Right atrium auricular region (tissue), 2 donors: ENCODE measurements around the gene TEX101. TPM values are rescaled to one million over a fixed set of nuclear protein-coding genes. Genes with fewer than 3 reads are reported as not detected.

ENCODE experiments used
- DNase-seq: peaks from one replicate; pipeline ENCODE4 v3.0.0-alpha.2; 2019; ENCODE audit warnings: low spot score
- H3K27ac ChIP-seq, 2 donors: fragments of 200-600 bp; sonication (generic); 1 replicate in 1 of 2; 2 replicates in 1 of 2; pipeline ENCODE4 v1.5.1; 2016 to 2019
- H3K27me3 ChIP-seq, 2 donors: fragments of 200-600 bp; sonication (generic); one replicate each; pipeline versions ENCODE4 v1.5.1 to v1.6.0; 2017 to 2019
- H3K36me3 ChIP-seq: fragments of 200-600 bp; sonication (generic); one replicate; pipeline ENCODE4 v1.5.1; 2016
- H3K4me1 ChIP-seq, 2 donors: fragments of 200-600 bp; sonication (generic); one replicate each; pipeline versions ENCODE4 v1.5.1 to v1.6.0; 2017 to 2019
- H3K4me3 ChIP-seq, 2 donors: fragments of 200-600 bp; sonication (generic); 1 replicate in 1 of 2; 2 replicates in 1 of 2; pipeline ENCODE4 v1.5.1; 2017 to 2019; ENCODE audit warnings: mild to moderate bottlenecking in 1 of 2, moderate library complexity in 1 of 2
- H3K9me3 ChIP-seq, 2 donors: fragments of 200-600 bp; sonication (generic); one replicate each; pipeline ENCODE4 v1.5.1; 2019
- CTCF ChIP-seq, 2 donors: fragments of 200-600 bp; sonication (generic); IDR thresholded peaks; one replicate each; pipeline ENCODE4 v1.5.1; 2019; ENCODE audit warnings: antibody characterized with exemption in 2 of 2
- total RNA-seq, 2 donors: library from RNA; depleted of rRNA; stranded (reverse); fragments of >200 nt; gene quantifications; one replicate each; pipeline ENCODE4 v1.1.0, GENCODE V29; 2016

Gene TEX101
- total RNA-seq, 2 donors from 2014 or later, result not detected

DNA sequence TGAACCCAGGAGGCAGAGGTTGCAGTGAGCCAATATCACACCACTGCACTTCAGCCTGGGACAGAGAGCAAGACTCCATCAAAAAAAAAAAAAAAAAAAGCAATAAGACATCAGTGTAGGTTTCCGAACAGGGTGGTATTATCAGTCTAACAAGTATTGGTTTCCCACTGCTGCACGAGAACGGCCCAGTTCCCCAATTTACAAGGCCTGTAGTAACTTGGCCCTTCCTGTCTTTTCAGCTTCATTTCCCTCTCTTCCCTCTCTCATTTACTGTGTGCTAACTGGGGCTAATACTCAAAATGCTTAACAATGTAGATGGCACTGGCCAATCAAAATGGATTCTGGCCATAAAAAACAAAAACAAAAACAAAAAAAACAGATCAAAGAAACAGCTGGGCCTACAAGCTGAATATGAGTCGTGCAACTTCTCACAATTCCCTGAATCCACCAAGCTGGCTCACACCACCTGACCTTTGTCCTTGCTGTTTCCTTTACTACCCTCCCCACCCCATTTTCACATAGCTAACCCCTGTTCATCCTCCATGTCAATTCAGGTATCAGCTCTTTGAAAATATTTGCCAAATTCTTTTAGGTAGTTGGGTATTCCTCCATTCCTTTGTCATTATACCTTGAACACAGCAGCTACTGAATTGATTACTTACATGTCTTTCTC lies 2.4 kb downstream of the TEX101 start:
- Histone ChIP-seq H3K4me3 (no peak overlapping the region), H3K27ac (no peak overlapping the region), H3K4me1 (no peaks in the 10 kb centered on the region), H3K27me3 (no peaks in the 10 kb centered on the region), H3K9me3 (no peaks in the 10 kb centered on the region), H3K36me3 (no peaks in the 10 kb centered on the region)
- no peak for DNase-seq
- TF ChIP-seq CTCF (IDR thresholded peaks at IDR 0.05), result no peak

DNA sequence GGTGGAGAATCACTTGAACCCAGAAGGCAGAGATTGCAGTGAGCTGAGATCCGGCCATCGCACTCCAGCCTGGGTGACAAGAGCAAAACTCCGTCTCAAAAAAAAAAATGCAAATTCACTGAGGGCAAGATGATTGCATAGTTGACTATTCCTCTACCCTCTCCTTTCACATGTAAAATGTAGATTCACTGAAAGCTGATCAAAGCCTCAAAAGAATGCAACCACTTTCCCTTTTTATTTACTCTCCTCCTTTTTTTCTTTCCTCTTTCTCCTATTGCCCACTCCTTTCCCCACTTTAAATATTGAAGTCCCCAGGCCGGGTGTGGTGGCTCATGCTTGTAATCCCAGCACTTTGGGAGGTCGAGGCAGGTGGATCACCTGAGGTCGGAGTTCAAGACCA lies 6.3 kb downstream of the TEX101 start:
- Histone ChIP-seq H3K27ac (no peak overlapping the region), H3K9me3 (no peaks in the 10 kb centered on the region), H3K36me3 (no peaks in the 10 kb centered on the region), H3K4me3 (no peak overlapping the region), H3K4me1 (no peaks in the 10 kb centered on the region), H3K27me3 (no peaks in the 10 kb centered on the region)
- no peak for DNase-seq
- TF ChIP-seq CTCF (IDR thresholded peaks at IDR 0.05), result no peak

DNA sequence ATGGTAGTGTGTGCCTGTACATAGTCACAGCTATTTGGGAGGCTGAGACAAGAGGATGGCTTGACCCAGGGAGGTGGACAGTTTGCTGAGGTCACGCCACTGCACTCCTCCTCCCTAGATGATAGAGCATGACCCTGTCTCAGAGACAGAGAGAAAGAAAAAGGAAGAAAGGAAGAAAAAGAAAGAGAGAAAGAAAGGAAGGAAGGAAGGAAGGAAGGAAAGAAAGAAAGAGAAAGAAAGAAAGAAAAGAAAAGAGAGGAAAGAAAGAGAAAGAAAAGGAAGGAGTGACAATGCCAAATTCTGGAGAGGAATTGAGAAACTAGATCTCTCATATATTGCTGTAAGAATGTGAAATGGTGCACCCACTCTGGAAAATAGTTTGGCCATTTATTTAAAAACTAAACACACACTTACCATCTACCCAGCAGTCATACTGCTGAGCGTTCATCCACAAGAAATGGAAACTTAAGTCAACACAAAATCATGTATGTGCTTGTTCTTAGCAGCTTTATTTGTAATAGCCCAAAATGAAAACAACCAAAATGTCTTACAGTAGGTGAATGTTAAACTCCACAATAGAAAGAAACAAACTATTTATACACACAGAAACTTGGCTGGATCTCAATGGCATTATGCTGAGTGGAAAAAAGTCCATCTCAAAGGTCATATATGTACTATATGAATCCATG lies 7.5 kb downstream of the TEX101 start:
- TF ChIP-seq CTCF (IDR thresholded peaks at IDR 0.05), result no peak
- H3K36me3 ChIP-seq, result no peaks in the 10 kb centered on the region
- no peaks in the 10 kb centered on the region for H3K4me1 ChIP-seq
- H3K9me3 ChIP-seq, result no peaks in the 10 kb centered on the region
- no peak overlapping the region for H3K27ac ChIP-seq
- no peak overlapping the region for H3K4me3 ChIP-seq
- no peak for DNase-seq
- no peaks in the 10 kb centered on the region for H3K27me3 ChIP-seq

- H3K27me3 ChIP-seq, result no peaks in the 10 kb centered on the region
- no peaks in the 10 kb centered on the region for H3K36me3 ChIP-seq
- TF ChIP-seq CTCF (IDR thresholded peaks at IDR 0.05), result no peak
- no peaks in the 10 kb centered on the region for H3K4me1 ChIP-seq
- H3K27ac ChIP-seq, result no peak overlapping the region
- no peak overlapping the region for H3K4me3 ChIP-seq
- DNase-seq, result no peak
- H3K9me3 ChIP-seq, result no peaks in the 10 kb centered on the region
These were observed 8.0 kb downstream of the TEX101 start for GRCh38 chr19:43422689-43423066.

- Histone ChIP-seq H3K9me3 (no peaks in the 10 kb centered on the region), H3K4me1 (no peaks in the 10 kb centered on the region), H3K36me3 (no peaks in the 10 kb centered on the region), H3K27ac (no peak overlapping the region), H3K27me3 (no peaks in the 10 kb centered on the region), H3K4me3 (no peak overlapping the region)
- DNase-seq, result no peak
- TF ChIP-seq CTCF (IDR thresholded peaks at IDR 0.05), result no peak
These were observed 9.1 kb downstream of the TEX101 start for GRCh38 chr19:43423779-43424178.
